Measurements from ENCODE around the gene ADGRG3.

ADGRG3 gene

DNA sequence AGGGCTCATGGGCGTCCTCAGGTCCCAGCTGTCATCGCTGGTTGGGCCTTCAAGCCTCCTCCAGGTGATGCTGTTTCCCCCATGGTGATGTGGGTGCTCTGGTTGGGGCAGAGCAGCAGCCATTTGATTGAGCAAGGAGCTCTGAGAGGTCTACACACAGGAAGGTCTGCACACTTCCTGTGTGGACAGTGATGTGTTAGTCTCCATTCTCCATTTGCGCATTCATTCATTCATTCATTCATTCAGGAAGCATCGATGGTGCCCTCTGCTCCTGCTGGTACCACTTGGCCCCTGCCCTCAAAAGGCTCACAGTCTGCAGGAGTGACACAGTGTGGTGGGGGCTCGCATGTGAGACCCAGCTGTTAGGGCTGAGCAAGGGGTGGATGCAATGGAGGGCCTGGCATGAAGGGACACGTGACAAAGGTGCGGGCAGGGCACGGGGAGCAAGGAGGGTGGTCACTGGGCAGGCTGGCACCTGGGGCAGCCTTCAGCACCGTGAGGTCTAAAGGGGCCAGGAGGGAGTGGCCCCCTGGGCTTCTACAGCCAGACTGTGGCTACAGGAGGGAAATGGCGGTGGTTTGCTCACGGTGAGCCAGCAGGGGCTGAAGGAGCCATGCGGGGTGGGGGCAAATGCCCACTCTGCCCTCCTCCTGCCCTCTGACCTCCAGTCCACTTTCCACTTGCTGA, 1.5 kb downstream of the ADGRG3 start:
- ChIA-PET POLR2A (no interaction called here), CTCF (interaction anchor here (0.7 to 1.3 kb wide), 2 partner anchors 20 to 21 kb away, joined by 3 to 5 read pairs; no protein-coding TSS in a partner anchor)
- Histone ChIP-seq H3K4me3 (ENCODE audit: low read depth, low read length) (no peak overlapping the region), H3K27ac (ENCODE audit: extremely low read depth, low read depth, low read length) (no peak overlapping the region), H3K36me3 (ENCODE audit: control insufficient read depth in 2 of 2, insufficient read depth in 1 of 2, low read length in 2 of 2) (no peaks in the 10 kb centered on the region), H3K4me1 (ENCODE audit: control insufficient read depth, insufficient read depth, low read length) (no peaks in the 10 kb centered on the region), H3K9me3 (ENCODE audit: control insufficient read depth, insufficient read depth, low read depth, low read length) (no peaks in the 10 kb centered on the region)
- TF ChIP-seq ZNF610 (tag by site-specific recombination; IDR thresholded peaks at IDR 0.05; ENCODE audit: borderline replicate concordance) (no peak), ZNF19 (tag by site-specific recombination; IDR thresholded peaks at IDR 0.05; ENCODE audit: low read depth) (no peak), SCRT1 (tag by site-specific recombination; IDR thresholded peaks at IDR 0.05; ENCODE audit: borderline replicate concordance) (no peak), ZSCAN23 (tag by site-specific recombination; IDR thresholded peaks at IDR 0.05) (no peak), KLF10 (tag by site-specific recombination; IDR thresholded peaks at IDR 0.05) (no peak), ZNF776 (tag by site-specific recombination; IDR thresholded peaks at IDR 0.05; ENCODE audit: borderline replicate concordance) (no peak), ZBTB1 (tag by site-specific recombination; IDR thresholded peaks at IDR 0.05) (no peak), ZNF660 (tag by site-specific recombination; IDR thresholded peaks at IDR 0.05) (no peak), SCRT2 (tag by site-specific recombination; IDR thresholded peaks at IDR 0.05) (no peak), MEIS1 (CRISPR knock-in tag; IDR thresholded peaks at IDR 0.05; ENCODE audit: borderline replicate concordance) (no peak), ZNF132 (tag by site-specific recombination; IDR thresholded peaks at IDR 0.05; ENCODE audit: borderline replicate concordance) (no peak)
- TF ChIP-seq, protein P1, sequence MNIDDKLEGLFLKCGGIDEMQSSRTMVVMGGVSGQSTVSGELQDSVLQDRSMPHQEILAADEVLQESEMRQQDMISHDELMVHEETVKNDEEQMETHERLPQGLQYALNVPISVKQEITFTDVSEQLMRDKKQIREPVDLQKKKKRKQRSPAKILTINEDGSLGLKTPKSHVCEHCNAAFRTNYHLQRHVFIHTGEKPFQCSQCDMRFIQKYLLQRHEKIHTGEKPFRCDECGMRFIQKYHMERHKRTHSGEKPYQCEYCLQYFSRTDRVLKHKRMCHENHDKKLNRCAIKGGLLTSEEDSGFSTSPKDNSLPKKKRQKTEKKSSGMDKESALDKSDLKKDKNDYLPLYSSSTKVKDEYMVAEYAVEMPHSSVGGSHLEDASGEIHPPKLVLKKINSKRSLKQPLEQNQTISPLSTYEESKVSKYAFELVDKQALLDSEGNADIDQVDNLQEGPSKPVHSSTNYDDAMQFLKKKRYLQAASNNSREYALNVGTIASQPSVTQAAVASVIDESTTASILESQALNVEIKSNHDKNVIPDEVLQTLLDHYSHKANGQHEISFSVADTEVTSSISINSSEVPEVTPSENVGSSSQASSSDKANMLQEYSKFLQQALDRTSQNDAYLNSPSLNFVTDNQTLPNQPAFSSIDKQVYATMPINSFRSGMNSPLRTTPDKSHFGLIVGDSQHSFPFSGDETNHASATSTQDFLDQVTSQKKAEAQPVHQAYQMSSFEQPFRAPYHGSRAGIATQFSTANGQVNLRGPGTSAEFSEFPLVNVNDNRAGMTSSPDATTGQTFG (tag by site-specific recombination; IDR thresholded peaks at IDR 0.05; ENCODE audit: borderline replicate concordance) = no peak
- TF ChIP-seq, protein P2, sequence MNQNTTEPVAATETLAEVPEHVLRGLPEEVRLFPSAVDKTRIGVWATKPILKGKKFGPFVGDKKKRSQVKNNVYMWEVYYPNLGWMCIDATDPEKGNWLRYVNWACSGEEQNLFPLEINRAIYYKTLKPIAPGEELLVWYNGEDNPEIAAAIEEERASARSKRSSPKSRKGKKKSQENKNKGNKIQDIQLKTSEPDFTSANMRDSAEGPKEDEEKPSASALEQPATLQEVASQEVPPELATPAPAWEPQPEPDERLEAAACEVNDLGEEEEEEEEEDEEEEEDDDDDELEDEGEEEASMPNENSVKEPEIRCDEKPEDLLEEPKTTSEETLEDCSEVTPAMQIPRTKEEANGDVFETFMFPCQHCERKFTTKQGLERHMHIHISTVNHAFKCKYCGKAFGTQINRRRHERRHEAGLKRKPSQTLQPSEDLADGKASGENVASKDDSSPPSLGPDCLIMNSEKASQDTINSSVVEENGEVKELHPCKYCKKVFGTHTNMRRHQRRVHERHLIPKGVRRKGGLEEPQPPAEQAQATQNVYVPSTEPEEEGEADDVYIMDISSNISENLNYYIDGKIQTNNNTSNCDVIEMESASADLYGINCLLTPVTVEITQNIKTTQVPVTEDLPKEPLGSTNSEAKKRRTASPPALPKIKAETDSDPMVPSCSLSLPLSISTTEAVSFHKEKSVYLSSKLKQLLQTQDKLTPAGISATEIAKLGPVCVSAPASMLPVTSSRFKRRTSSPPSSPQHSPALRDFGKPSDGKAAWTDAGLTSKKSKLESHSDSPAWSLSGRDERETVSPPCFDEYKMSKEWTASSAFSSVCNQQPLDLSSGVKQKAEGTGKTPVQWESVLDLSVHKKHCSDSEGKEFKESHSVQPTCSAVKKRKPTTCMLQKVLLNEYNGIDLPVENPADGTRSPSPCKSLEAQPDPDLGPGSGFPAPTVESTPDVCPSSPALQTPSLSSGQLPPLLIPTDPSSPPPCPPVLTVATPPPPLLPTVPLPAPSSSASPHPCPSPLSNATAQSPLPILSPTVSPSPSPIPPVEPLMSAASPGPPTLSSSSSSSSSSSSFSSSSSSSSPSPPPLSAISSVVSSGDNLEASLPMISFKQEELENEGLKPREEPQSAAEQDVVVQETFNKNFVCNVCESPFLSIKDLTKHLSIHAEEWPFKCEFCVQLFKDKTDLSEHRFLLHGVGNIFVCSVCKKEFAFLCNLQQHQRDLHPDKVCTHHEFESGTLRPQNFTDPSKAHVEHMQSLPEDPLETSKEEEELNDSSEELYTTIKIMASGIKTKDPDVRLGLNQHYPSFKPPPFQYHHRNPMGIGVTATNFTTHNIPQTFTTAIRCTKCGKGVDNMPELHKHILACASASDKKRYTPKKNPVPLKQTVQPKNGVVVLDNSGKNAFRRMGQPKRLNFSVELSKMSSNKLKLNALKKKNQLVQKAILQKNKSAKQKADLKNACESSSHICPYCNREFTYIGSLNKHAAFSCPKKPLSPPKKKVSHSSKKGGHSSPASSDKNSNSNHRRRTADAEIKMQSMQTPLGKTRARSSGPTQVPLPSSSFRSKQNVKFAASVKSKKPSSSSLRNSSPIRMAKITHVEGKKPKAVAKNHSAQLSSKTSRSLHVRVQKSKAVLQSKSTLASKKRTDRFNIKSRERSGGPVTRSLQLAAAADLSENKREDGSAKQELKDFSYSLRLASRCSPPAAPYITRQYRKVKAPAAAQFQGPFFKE (tag by site-specific recombination; IDR thresholded peaks at IDR 0.05; ENCODE audit: borderline replicate concordance) = no peak
- TF ChIP-seq, protein P3, sequence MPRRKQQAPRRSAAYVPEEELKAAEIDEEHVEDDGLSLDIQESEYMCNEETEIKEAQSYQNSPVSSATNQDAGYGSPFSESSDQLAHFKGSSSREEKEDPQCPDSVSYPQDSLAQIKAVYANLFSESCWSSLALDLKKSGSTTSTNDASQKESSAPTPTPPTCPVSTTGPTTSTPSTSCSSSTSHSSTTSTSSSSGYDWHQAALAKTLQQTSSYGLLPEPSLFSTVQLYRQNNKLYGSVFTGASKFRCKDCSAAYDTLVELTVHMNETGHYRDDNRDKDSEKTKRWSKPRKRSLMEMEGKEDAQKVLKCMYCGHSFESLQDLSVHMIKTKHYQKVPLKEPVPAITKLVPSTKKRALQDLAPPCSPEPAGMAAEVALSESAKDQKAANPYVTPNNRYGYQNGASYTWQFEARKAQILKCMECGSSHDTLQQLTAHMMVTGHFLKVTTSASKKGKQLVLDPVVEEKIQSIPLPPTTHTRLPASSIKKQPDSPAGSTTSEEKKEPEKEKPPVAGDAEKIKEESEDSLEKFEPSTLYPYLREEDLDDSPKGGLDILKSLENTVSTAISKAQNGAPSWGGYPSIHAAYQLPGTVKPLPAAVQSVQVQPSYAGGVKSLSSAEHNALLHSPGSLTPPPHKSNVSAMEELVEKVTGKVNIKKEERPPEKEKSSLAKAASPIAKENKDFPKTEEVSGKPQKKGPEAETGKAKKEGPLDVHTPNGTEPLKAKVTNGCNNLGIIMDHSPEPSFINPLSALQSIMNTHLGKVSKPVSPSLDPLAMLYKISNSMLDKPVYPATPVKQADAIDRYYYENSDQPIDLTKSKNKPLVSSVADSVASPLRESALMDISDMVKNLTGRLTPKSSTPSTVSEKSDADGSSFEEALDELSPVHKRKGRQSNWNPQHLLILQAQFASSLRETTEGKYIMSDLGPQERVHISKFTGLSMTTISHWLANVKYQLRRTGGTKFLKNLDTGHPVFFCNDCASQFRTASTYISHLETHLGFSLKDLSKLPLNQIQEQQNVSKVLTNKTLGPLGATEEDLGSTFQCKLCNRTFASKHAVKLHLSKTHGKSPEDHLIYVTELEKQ (tag by site-specific recombination; IDR thresholded peaks at IDR 0.05; ENCODE audit: borderline replicate concordance) = no peak
- TF ChIP-seq, protein P4, sequence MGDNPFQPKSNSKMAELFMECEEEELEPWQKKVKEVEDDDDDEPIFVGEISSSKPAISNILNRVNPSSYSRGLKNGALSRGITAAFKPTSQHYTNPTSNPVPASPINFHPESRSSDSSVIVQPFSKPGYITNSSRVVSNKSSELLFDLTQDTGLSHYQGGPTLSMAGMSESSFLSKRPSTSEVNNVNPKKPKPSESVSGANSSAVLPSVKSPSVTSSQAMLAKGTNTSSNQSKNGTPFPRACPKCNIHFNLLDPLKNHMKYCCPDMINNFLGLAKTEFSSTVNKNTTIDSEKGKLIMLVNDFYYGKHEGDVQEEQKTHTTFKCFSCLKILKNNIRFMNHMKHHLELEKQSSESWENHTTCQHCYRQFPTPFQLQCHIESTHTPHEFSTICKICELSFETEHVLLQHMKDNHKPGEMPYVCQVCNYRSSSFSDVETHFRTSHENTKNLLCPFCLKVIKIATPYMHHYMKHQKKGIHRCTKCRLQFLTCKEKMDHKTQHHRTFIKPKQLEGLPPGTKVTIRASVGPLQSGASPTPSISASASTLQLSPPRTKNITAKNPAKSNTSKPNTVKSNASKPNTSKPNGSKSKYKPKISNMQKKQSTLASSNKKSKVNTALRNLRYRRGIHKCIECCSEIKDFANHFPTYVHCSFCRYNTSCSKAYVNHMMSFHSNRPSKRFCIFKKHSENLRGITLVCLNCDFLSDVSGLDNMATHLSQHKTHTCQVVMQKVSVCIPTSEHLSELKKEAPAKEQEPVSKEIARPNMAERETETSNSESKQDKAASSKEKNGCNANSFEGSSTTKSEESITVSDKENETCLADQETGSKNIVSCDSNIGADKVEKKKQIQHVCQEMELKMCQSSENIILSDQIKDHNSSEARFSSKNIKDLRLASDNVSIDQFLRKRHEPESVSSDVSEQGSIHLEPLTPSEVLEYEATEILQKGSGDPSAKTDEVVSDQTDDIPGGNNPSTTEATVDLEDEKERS (tag by site-specific recombination; IDR thresholded peaks at IDR 0.05) = no peak
- TF ChIP-seq, protein P5, sequence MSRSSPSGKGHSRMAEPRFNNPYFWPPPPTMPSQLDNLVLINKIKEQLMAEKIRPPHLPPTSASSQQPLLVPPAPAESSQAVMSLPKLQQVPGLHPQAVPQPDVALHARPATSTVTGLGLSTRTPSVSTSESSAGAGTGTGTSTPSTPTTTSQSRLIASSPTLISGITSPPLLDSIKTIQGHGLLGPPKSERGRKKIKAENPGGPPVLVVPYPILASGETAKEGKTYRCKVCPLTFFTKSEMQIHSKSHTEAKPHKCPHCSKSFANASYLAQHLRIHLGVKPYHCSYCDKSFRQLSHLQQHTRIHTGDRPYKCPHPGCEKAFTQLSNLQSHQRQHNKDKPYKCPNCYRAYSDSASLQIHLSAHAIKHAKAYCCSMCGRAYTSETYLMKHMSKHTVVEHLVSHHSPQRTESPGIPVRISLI (tag by site-specific recombination; IDR thresholded peaks at IDR 0.05) = no peak
